PFSK-1 (cell line): ENCODE measurements around the gene ENO2.

Source experiments
- FOXP2 ChIP-seq: optimal IDR thresholded peaks from 2 replicates; pipeline ENCODE3; 2011; ENCODE audit warnings: borderline replicate concordance, control low read depth, inconsistent platforms; ENCODE audit not compliant: insufficient read depth; ENCODE audit errors: extremely low read length, extremely low read depth
- POLR2AphosphoS5 ChIP-seq: IDR thresholded peaks from 2 replicates; pipeline ENCODE4 v1.6.1; 2012; ENCODE audit warnings: low read depth, mild to moderate bottlenecking, control low read depth, low read length, moderate library complexity
- SIN3A ChIP-seq: IDR thresholded peaks from 2 replicates; pipeline ENCODE4 v1.6.1; 2012; ENCODE audit warnings: mild to moderate bottlenecking, low read length, moderate library complexity, borderline replicate concordance; ENCODE audit not compliant: insufficient read depth
- TAF1 ChIP-seq: IDR thresholded peaks from 2 replicates; pipeline ENCODE4 v1.6.1; 2012; ENCODE audit warnings: low read length, control low read depth, borderline replicate concordance; ENCODE audit not compliant: insufficient read depth
- TF ChIP-seq, protein P1 (sequence below), 2 experiments: IDR thresholded peaks; 2 replicates each; pipeline versions ENCODE4 v1.6.1 to v1.8.0; 2011 to 2012; ENCODE audit warnings: low read depth in 2 of 2, low read length in 2 of 2, control low read depth in 1 of 2, inconsistent platforms in 1 of 2, mild to moderate bottlenecking in 1 of 2, moderate library complexity in 1 of 2; ENCODE audit not compliant: insufficient read depth in 1 of 2

DNA sequence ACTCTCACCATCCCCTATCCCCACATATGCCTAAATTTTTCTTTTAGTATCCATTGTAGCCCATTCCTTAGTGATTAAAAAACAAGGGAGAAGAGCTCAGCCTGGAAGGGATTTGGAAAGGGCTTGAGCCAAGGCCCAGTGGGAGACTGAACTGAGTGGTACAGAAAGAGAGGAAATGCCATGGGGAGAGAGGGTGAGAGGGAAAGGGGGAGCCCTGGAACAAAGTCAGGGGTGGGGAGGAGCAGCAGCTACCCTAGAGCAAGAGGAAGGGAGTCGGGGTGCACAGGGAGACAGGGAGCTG is 10.8 kb downstream of the ENO2 start:
- TF ChIP-seq, protein P1, sequence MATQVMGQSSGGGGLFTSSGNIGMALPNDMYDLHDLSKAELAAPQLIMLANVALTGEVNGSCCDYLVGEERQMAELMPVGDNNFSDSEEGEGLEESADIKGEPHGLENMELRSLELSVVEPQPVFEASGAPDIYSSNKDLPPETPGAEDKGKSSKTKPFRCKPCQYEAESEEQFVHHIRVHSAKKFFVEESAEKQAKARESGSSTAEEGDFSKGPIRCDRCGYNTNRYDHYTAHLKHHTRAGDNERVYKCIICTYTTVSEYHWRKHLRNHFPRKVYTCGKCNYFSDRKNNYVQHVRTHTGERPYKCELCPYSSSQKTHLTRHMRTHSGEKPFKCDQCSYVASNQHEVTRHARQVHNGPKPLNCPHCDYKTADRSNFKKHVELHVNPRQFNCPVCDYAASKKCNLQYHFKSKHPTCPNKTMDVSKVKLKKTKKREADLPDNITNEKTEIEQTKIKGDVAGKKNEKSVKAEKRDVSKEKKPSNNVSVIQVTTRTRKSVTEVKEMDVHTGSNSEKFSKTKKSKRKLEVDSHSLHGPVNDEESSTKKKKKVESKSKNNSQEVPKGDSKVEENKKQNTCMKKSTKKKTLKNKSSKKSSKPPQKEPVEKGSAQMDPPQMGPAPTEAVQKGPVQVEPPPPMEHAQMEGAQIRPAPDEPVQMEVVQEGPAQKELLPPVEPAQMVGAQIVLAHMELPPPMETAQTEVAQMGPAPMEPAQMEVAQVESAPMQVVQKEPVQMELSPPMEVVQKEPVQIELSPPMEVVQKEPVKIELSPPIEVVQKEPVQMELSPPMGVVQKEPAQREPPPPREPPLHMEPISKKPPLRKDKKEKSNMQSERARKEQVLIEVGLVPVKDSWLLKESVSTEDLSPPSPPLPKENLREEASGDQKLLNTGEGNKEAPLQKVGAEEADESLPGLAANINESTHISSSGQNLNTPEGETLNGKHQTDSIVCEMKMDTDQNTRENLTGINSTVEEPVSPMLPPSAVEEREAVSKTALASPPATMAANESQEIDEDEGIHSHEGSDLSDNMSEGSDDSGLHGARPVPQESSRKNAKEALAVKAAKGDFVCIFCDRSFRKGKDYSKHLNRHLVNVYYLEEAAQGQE (IDR thresholded peaks at IDR 0.05; ENCODE audit: insufficient read depth in 1 of 2, low read depth in 2 of 2, low read length in 2 of 2), result no peak
- TF ChIP-seq POLR2AphosphoS5 (no peak), FOXP2 (no peak), TAF1 (no peak), SIN3A (no peak)
